Tibial nerve (tissue), 4 donors: ENCODE data around the gene DLK1. TPM values are rescaled to one million over a fixed set of nuclear protein-coding genes. Genes with fewer than 3 reads are reported as not detected.

Experiments used
- DNase-seq, 2 donors: peaks; one replicate each; pipeline ENCODE4 v3.0.0-alpha.2; 2019; ENCODE audit warnings: low spot score in 2 of 2
- H3K27ac ChIP-seq, 4 donors: fragments of 200-600 bp; sonication (generic) in 3 of 4; one replicate each; pipeline ENCODE4 v1.5.1; 2017 to 2019; ENCODE audit warnings: mild to moderate bottlenecking in 1 of 4
- H3K27me3 ChIP-seq, 2 donors: fragments of 200-600 bp; sonication (generic) in 1 of 2; one replicate each; pipeline versions ENCODE4 v1.5.1 to v1.6.0; 2017 to 2019
- H3K36me3 ChIP-seq, 3 donors: fragments of 200-600 bp; sonication (generic); one replicate each; pipeline ENCODE4 v1.5.1; 2018 to 2019
- H3K4me1 ChIP-seq, 4 donors: fragments of 200-600 bp; sonication (generic) in 3 of 4; one replicate each; pipeline ENCODE4 v1.5.1; 2017 to 2019
- H3K4me3 ChIP-seq, 4 donors: fragments of 200-600 bp; sonication (generic) in 3 of 4; one replicate each; pipeline ENCODE4 v1.5.1; 2017 to 2019; ENCODE audit warnings: mild to moderate bottlenecking in 1 of 4, moderate library complexity in 1 of 4
- H3K9me3 ChIP-seq, 4 donors: fragments of 200-600 bp; sonication (generic) in 3 of 4; one replicate each; pipeline ENCODE4 v1.5.1; 2017 to 2019
- EP300 ChIP-seq, 2 donors: sonication (generic); formaldehyde crosslinking; IDR thresholded peaks; one replicate each; pipeline ENCODE4 v1.6.1; 2017; ENCODE audit warnings: antibody characterized with exemption in 2 of 2, mild to moderate bottlenecking in 1 of 2
- POLR2A ChIP-seq, 2 donors: fragments of 450-650 bp; IDR thresholded peaks; one replicate each; pipeline ENCODE4 v1.6.1; 2017; ENCODE audit warnings: antibody characterized with exemption in 2 of 2, mild to moderate bottlenecking in 2 of 2, moderate library complexity in 2 of 2
- WGBS, 2 donors: methylation state at CpG; one replicate each; pipeline ENCODE4 v1.1.5; 2018; 5-methylcytosine and 5-hydroxymethylcytosine counted together
- total RNA-seq, 4 donors: library from RNA; depleted of rRNA; stranded (reverse); fragments of >200 nt; gene quantifications; one replicate each; pipeline ENCODE4 v1.1.0, GENCODE V29; 2016
- TF ChIP-seq, protein P1 (sequence below), 5 experiments: fragments of 200-600 bp in 3 of 5; fragments of 450-650 bp in 2 of 5; sonication (generic) in 3 of 5; IDR thresholded peaks; one replicate each; pipeline ENCODE4 v1.5.1; 2016 to 2019; ENCODE audit warnings: antibody characterized with exemption in 5 of 5, mild to moderate bottlenecking in 3 of 5, moderate library complexity in 2 of 5

Gene DLK1
- total RNA-seq, 4 donors from 2014 or later = not detected

DNA sequence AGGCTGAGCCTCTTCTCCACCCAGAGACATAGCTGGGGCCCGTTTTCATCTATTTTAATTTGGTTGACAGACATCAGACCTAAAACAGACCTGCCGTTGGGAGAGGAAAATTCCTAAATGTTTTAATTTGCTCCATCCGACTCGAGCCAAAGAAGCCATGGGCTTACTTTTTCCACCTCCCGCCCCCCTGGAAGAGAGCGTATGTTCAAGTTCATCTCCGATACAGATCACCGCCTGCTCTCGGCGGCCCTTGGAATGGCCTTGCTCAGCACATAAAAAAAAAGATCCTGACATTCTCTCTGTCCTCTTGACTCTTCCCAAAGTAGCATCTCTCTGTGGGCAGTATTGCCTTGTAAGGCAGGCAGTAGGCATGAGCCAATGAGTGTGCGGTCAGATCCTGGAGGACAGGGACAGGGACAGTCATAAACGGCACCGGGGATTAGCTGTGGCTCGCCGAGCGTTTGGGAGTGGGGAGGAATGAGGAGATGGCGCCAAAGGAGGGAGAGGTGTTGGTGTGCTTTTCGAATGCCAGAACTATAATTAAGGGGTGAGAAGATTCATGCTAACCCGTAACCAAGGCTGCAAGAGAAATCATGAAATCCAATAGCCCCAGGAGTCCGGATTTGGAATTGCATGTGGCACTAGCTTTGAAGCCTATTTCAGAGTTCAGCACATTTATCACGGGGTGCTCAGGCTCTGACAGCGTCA lies 51.3 kb downstream of the DLK1 start:
- 73 to 76% methylated on average over 22 of the region's 22 CpGs for WGBS, 2 donors
- H3K27ac ChIP-seq = no peak overlapping the region
- no peaks in the 10 kb centered on the region for H3K4me1 ChIP-seq
- TF ChIP-seq, protein P1, sequence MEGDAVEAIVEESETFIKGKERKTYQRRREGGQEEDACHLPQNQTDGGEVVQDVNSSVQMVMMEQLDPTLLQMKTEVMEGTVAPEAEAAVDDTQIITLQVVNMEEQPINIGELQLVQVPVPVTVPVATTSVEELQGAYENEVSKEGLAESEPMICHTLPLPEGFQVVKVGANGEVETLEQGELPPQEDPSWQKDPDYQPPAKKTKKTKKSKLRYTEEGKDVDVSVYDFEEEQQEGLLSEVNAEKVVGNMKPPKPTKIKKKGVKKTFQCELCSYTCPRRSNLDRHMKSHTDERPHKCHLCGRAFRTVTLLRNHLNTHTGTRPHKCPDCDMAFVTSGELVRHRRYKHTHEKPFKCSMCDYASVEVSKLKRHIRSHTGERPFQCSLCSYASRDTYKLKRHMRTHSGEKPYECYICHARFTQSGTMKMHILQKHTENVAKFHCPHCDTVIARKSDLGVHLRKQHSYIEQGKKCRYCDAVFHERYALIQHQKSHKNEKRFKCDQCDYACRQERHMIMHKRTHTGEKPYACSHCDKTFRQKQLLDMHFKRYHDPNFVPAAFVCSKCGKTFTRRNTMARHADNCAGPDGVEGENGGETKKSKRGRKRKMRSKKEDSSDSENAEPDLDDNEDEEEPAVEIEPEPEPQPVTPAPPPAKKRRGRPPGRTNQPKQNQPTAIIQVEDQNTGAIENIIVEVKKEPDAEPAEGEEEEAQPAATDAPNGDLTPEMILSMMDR (IDR thresholded peaks at IDR 0.05) = no peak
- TF ChIP-seq EP300 (IDR thresholded peaks at IDR 0.05) (no peak), POLR2A (IDR thresholded peaks at IDR 0.05) (no peak)
- no peak overlapping the region for H3K4me3 ChIP-seq
- H3K27me3 ChIP-seq = no peaks in the 10 kb centered on the region
- H3K9me3 ChIP-seq = no peaks in the 10 kb centered on the region
- H3K36me3 ChIP-seq = no peaks in the 10 kb centered on the region
- no peak for DNase-seq

DNA sequence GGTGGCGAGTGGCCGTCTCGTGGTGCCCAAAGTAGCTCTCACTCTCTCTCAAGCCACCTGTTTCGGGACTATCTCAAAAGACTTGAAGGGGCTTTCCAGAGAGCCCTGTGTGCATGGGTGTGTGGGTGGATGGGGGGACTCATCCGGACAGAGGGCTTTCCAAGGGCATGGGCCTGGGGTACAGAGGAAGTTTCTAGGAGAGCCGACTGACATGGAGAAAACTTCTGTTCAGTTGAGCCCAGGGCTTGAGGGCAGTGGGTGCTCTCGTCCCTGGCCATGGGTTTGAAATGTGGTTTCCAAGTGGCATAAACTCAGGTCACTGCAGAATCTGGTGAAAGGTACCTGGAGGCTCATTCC lies 51.8 kb downstream of the DLK1 start:
- Histone ChIP-seq H3K4me3 (no peak overlapping the region), H3K27ac (no peak overlapping the region), H3K9me3 (no peaks in the 10 kb centered on the region), H3K36me3 (no peaks in the 10 kb centered on the region), H3K4me1 (no peaks in the 10 kb centered on the region), H3K27me3 (no peaks in the 10 kb centered on the region)
- WGBS, 2 donors = 76 to 83% methylated on average over 7 of the region's 7 CpGs
- DNase-seq = no peak
- TF ChIP-seq, protein P1 (IDR thresholded peaks at IDR 0.05) = no peak
- TF ChIP-seq POLR2A (IDR thresholded peaks at IDR 0.05) (no peak), EP300 (IDR thresholded peaks at IDR 0.05) (no peak)

DNA sequence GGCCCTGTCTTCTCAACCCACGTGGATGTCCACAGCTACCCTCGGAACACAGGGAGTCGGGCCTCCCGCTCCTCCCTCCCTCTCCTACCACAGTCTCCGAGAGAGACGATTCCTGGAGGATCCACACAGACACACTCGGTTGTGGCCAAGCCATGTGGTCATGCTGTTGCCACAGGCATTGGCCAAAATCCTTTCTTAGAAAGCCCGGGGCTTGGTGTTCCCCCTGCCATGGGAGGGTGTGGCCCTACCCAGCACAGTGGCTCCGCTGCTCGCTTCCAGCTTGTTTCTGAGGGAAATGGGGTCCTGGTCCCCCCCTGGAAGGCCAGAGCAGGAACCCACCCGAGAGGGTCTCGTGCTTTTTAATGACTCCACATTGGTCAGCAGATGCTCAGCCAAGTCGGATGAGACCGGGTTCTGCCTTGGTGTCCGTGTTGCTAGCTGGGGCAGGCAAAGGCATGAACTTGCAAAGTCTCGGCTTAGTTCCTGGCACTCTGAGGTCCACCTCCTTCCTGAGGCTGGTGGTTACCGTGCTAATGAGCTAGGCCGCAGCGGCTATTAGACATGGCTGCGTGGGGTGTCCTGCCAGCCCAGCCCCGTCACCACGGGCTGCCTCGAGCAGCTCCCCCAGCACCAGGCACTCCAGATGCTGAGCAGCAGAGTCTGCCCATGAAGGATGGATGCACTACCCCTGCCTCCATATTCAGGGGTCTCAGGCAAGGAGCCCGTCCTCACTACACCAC lies 52.4 kb downstream of the DLK1 start:
- no peak for DNase-seq
- no peaks in the 10 kb centered on the region for H3K27me3 ChIP-seq
- no peaks in the 10 kb centered on the region for H3K4me1 ChIP-seq
- WGBS, 2 donors = 90% methylated on average over 21 to 24 of the region's 24 CpGs
- no peaks in the 10 kb centered on the region for H3K36me3 ChIP-seq
- no peaks in the 10 kb centered on the region for H3K9me3 ChIP-seq
- no peak overlapping the region for H3K27ac ChIP-seq
- H3K4me3 ChIP-seq = no peak overlapping the region
- TF ChIP-seq EP300 (IDR thresholded peaks at IDR 0.05) (no peak), POLR2A (IDR thresholded peaks at IDR 0.05) (no peak)
- TF ChIP-seq, protein P1 (IDR thresholded peaks at IDR 0.05) = no peak

- WGBS, 2 donors = 82 to 85% methylated on average over 13 of the region's 13 CpGs
- no peak for DNase-seq
Observed at GRCh38 chr14:100779691-100780080, 53.0 kb downstream of the DLK1 start.

GRCh38 chr14:100780246-100780645 lies 53.6 kb downstream of the DLK1 start:
- no peak for TF ChIP-seq POLR2A (IDR thresholded peaks at IDR 0.05)
- TF ChIP-seq, protein P1 (IDR thresholded peaks at IDR 0.05) = no peak
- no peak for TF ChIP-seq EP300 (IDR thresholded peaks at IDR 0.05)
- no peak overlapping the region for H3K4me3 ChIP-seq
- no peak overlapping the region for H3K27ac ChIP-seq
- DNase-seq = no peak
- H3K27me3 ChIP-seq = no peaks in the 10 kb centered on the region
- H3K4me1 ChIP-seq = no peaks in the 10 kb centered on the region
- no peaks in the 10 kb centered on the region for H3K36me3 ChIP-seq
- WGBS, 2 donors = 88 to 95% methylated on average over 12 of the region's 12 CpGs
- H3K9me3 ChIP-seq = no peaks in the 10 kb centered on the region

More at GRCh38 chr14:100779691-100780080, 53.0 kb downstream of the DLK1 start:
- Histone ChIP-seq H3K36me3 (no peaks in the 10 kb centered on the region), H3K4me1 (no peaks in the 10 kb centered on the region), H3K4me3 (no peak overlapping the region), H3K27ac (no peak overlapping the region), H3K9me3 (no peaks in the 10 kb centered on the region), H3K27me3 (no peaks in the 10 kb centered on the region)
- TF ChIP-seq POLR2A (IDR thresholded peaks at IDR 0.05) = no peak
